SU-DHL-6 (cell line): ENCODE results near the gene REG4.
"Not testable (repeated sequence)": the region's sequence is repeated elsewhere in the genome, so short reads cannot be mapped to it uniquely, and the experiment has no call there.

ENCODE experiments used
- H2AFZ ChIP-seq: fragments of 200-600 bp; sonication (generic); 2 replicates; pipeline ENCODE4 v1.6.1; 2014; ENCODE audit warnings: low read depth, mild to moderate bottlenecking, moderate library complexity, mixed read lengths, antibody characterized with exemption, low read length; ENCODE audit not compliant: severe bottlenecking
- H3F3A ChIP-seq: fragments of 200-600 bp; shearing (Covaris generic); 2 replicates; pipeline ENCODE4 v1.6.0; 2016; ENCODE audit warnings: antibody characterized with exemption, mild to moderate bottlenecking; ENCODE audit not compliant: insufficient read depth
- H3K27ac ChIP-seq: fragments of 200-600 bp; sonication (generic); 2 replicates; pipeline ENCODE4 v1.5.1; 2016; ENCODE audit warnings: low read depth, mild to moderate bottlenecking, low read length, moderate library complexity, mixed read lengths
- H3K27me3 ChIP-seq: fragments of 200-600 bp; sonication (generic), shearing (Covaris generic); 2 replicates; pipeline ENCODE4 v1.6.0; 2014; ENCODE audit warnings: mild to moderate bottlenecking, low read length
- H3K36me3 ChIP-seq: fragments of 200-600 bp; sonication (generic); 2 replicates; pipeline ENCODE4 v1.6.1; 2014; ENCODE audit warnings: mild to moderate bottlenecking, low read length, mixed read lengths
- H3K4me2 ChIP-seq: fragments of 300-600, 200-600 bp; shearing (Covaris generic), sonication (generic); 2 replicates; pipeline ENCODE4 v1.6.0; 2014; ENCODE audit warnings: low read length, low read depth, mild to moderate bottlenecking; ENCODE audit not compliant: poor library complexity, severe bottlenecking
- H3K4me3 ChIP-seq: fragments of 200-600 bp; sonication (generic); 2 replicates; pipeline ENCODE4 v1.5.1; 2014; ENCODE audit warnings: antibody characterized with exemption, low read length, mild to moderate bottlenecking, mixed read lengths; ENCODE audit not compliant: insufficient read depth, poor library complexity, severe bottlenecking
- H3K79me2 ChIP-seq: fragments of 200-600 bp; sonication (generic); 2 replicates; pipeline ENCODE4 v1.6.1; 2014; ENCODE audit warnings: mild to moderate bottlenecking, low read length, moderate library complexity; ENCODE audit not compliant: insufficient read depth
- H3K9ac ChIP-seq: fragments of 200-600 bp; sonication (generic); 2 replicates; pipeline ENCODE4 v1.7.0; 2014; ENCODE audit warnings: mild to moderate bottlenecking, low read length
- H3K9me2 ChIP-seq: fragments of 200-600 bp; sonication (generic); replicated peaks from 2 replicates; pipeline ENCODE4 v1.6.1; 2014; ENCODE audit warnings: low read length; ENCODE audit not compliant: insufficient read depth
- H3K9me3 ChIP-seq: fragments of 200-600 bp; sonication (generic); 2 replicates; pipeline ENCODE4 v1.6.1; 2014; ENCODE audit warnings: low read length, mixed read lengths; ENCODE audit not compliant: insufficient read depth
- H4K20me1 ChIP-seq: fragments of 200-600 bp; sonication (generic); 2 replicates; pipeline ENCODE4 v1.6.1; 2014; ENCODE audit warnings: low read depth, mild to moderate bottlenecking, antibody characterized with exemption, low read length, moderate library complexity, mixed read lengths
- EZH2phosphoT487 ChIP-seq: fragments of 200-600 bp; sonication (generic), shearing (Covaris generic); conservative IDR thresholded peaks from 2 replicates; pipeline ENCODE4 v1.6.1; 2018; ENCODE audit warnings: mild to moderate bottlenecking, antibody characterized with exemption, low read length, moderate library complexity, mixed read lengths
- TF ChIP-seq, protein P1 (sequence below): fragments of 200-600 bp; sonication (generic); IDR thresholded peaks from one replicate; pipeline ENCODE4 v1.5.1; 2017; ENCODE audit warnings: antibody characterized with exemption, mild to moderate bottlenecking, low read length, moderate library complexity; ENCODE audit not compliant: insufficient read depth, poor library complexity, severe bottlenecking

The REG4 gene

GRCh38 chr1:119811387-119811786 lies at the start of gene REG4:
TSS of gene REG4 (minus strand) at chr1:119811460. CDS start at chr1:119808769, 2,691 bp downstream.
- no peaks in the 10 kb centered on the region for H3K79me2 ChIP-seq
- no peak within 1 kb of the TSS for H2AFZ ChIP-seq
- H3K27ac ChIP-seq, result no peak within 1 kb of the TSS
- no peak within 1 kb of the TSS for H3K4me2 ChIP-seq
- H3K27me3 ChIP-seq, result no peaks in the 10 kb centered on the region
- no peaks in the 10 kb centered on the region for H3K9me2 ChIP-seq
- TF ChIP-seq, protein P1, sequence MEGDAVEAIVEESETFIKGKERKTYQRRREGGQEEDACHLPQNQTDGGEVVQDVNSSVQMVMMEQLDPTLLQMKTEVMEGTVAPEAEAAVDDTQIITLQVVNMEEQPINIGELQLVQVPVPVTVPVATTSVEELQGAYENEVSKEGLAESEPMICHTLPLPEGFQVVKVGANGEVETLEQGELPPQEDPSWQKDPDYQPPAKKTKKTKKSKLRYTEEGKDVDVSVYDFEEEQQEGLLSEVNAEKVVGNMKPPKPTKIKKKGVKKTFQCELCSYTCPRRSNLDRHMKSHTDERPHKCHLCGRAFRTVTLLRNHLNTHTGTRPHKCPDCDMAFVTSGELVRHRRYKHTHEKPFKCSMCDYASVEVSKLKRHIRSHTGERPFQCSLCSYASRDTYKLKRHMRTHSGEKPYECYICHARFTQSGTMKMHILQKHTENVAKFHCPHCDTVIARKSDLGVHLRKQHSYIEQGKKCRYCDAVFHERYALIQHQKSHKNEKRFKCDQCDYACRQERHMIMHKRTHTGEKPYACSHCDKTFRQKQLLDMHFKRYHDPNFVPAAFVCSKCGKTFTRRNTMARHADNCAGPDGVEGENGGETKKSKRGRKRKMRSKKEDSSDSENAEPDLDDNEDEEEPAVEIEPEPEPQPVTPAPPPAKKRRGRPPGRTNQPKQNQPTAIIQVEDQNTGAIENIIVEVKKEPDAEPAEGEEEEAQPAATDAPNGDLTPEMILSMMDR, result no peak
- TF ChIP-seq EZH2phosphoT487, result no peak
- H3F3A ChIP-seq, result no peaks in the 10 kb centered on the region
- no peak within 1 kb of the TSS for H3K4me3 ChIP-seq
- H3K9me3 ChIP-seq, result no peaks in the 10 kb centered on the region
- H3K36me3 ChIP-seq, result no peaks in the 10 kb centered on the region
- no peak within 1 kb of the TSS for H3K9ac ChIP-seq
- no peaks in the 10 kb centered on the region for H4K20me1 ChIP-seq

GRCh38 chr1:119859647-119860046 lies 48.4 kb upstream of the REG4 start:
- H3K79me2 ChIP-seq, result no peaks in the 10 kb centered on the region
- no peaks in the 10 kb centered on the region for H3K9me3 ChIP-seq
- no peaks in the 10 kb centered on the region for H4K20me1 ChIP-seq
- no peak overlapping the region for H3K4me3 ChIP-seq
- H3K9me2 ChIP-seq, result no peaks in the 10 kb centered on the region
- TF ChIP-seq, protein P1, result no peak
- no peak overlapping the region for H2AFZ ChIP-seq
- H3F3A ChIP-seq, result no peaks in the 10 kb centered on the region
- no peak overlapping the region for H3K27ac ChIP-seq
- H3K9ac ChIP-seq, result no peak overlapping the region
- H3K27me3 ChIP-seq, result no peaks in the 10 kb centered on the region
- H3K36me3 ChIP-seq, result no peaks in the 10 kb centered on the region
- H3K4me2 ChIP-seq, result no peak overlapping the region

GRCh38 chr1:119858556-119859214 lies 47.4 kb upstream of the REG4 start:
- not testable (repeated sequence) for H3K9me2 ChIP-seq, H2AFZ ChIP-seq, H4K20me1 ChIP-seq, H3K27ac ChIP-seq, H3K4me3 ChIP-seq, H3K9me3 ChIP-seq, H3F3A ChIP-seq, H3K4me2 ChIP-seq, H3K79me2 ChIP-seq, H3K9ac ChIP-seq, H3K36me3 ChIP-seq, H3K27me3 ChIP-seq

- H3K9me2 ChIP-seq, result no peaks in the 10 kb centered on the region
- no peaks in the 10 kb centered on the region for H3K79me2 ChIP-seq
- H3K27me3 ChIP-seq, result no peaks in the 10 kb centered on the region
- no peaks in the 10 kb centered on the region for H3F3A ChIP-seq
- H3K9ac ChIP-seq, result no peak overlapping the region
- no peak overlapping the region for H3K4me2 ChIP-seq
- H3K4me3 ChIP-seq, result no peak overlapping the region
- no peak overlapping the region for H2AFZ ChIP-seq
- no peak overlapping the region for H3K27ac ChIP-seq
- H3K9me3 ChIP-seq, result no peaks in the 10 kb centered on the region
- no peak for TF ChIP-seq EZH2phosphoT487
- TF ChIP-seq, protein P1, result no peak
- no peaks in the 10 kb centered on the region for H3K36me3 ChIP-seq
- H4K20me1 ChIP-seq, result no peaks in the 10 kb centered on the region
Measured at GRCh38 chr1:119858126-119858525, 46.9 kb upstream of the REG4 start.
